HEK293T (cell line): ENCODE data around the gene DLG2.

Experiments
- CTCF ChIA-PET: fragments of 350-600 bp; formaldehyde crosslinking; extraction: SDS; loops from one replicate; lab custom pipeline; 2021; ENCODE audit warnings: antibody characterized with exemption, inconsistent platforms; lab: Yijun Ruan, JAX
- POLR2A ChIA-PET: fragments of 350-600 bp; formaldehyde crosslinking; extraction: SDS; loops from one replicate; lab custom pipeline; 2020; ENCODE audit warnings: antibody characterized with exemption, inconsistent platforms; lab: Yijun Ruan, JAX
- DNase-seq: peaks from one replicate; pipeline ENCODE4 v3.0.0; 2012; ENCODE audit warnings: mixed read lengths; ENCODE audit errors: extremely low spot score
- ARNT ChIP-seq: fragments of 450-650 bp; IDR thresholded peaks from 2 replicates; pipeline ENCODE4 v1.6.1; 2017; ENCODE audit warnings: mild to moderate bottlenecking
- BHLHE40 ChIP-seq: fragments of 450-650 bp; IDR thresholded peaks from 2 replicates; pipeline ENCODE4 v1.6.1; 2016; ENCODE audit warnings: mild to moderate bottlenecking, moderate library complexity, borderline replicate concordance
- CTBP1 ChIP-seq: fragments of 450-650 bp; IDR thresholded peaks from 2 replicates; pipeline ENCODE4 v1.6.1; 2016; ENCODE audit warnings: borderline replicate concordance
- ELF4 ChIP-seq: fragments of 450-650 bp; IDR thresholded peaks from 2 replicates; pipeline ENCODE4 v1.6.1; 2017; ENCODE audit warnings: antibody characterized with exemption
- FOXA1 ChIP-seq: fragments of 450-650 bp; IDR thresholded peaks from 2 replicates; pipeline ENCODE4 v1.6.1; 2016; ENCODE audit warnings: mild to moderate bottlenecking
- FOXK2 ChIP-seq: fragments of 450-650 bp; IDR thresholded peaks from 2 replicates; pipeline ENCODE4 v1.6.1; 2016; ENCODE audit warnings: mild to moderate bottlenecking
- FOXM1 ChIP-seq: fragments of 450-650 bp; IDR thresholded peaks from 2 replicates; pipeline ENCODE4 v1.6.1; 2017; ENCODE audit warnings: mild to moderate bottlenecking, borderline replicate concordance
- HDGF ChIP-seq: fragments of 450-650 bp; IDR thresholded peaks from 2 replicates; pipeline ENCODE4 v1.6.1; 2017; ENCODE audit warnings: antibody characterized with exemption, borderline replicate concordance
- L3MBTL2 ChIP-seq: fragments of 450-650 bp; conservative IDR thresholded peaks from 2 replicates; pipeline ENCODE4 v1.6.1; 2016; ENCODE audit warnings: mild to moderate bottlenecking
- LEF1 ChIP-seq: fragments of 450-650 bp; IDR thresholded peaks from 2 replicates; pipeline ENCODE4 v1.6.1; 2017; ENCODE audit warnings: mild to moderate bottlenecking, borderline replicate concordance
- NFRKB ChIP-seq: fragments of 450-650 bp; IDR thresholded peaks from 2 replicates; pipeline ENCODE4 v1.6.1; 2016; ENCODE audit warnings: mild to moderate bottlenecking, moderate library complexity
- SP1 ChIP-seq: fragments of 450-650 bp; IDR thresholded peaks from 2 replicates; pipeline ENCODE4 v1.6.1; 2017
- SUZ12 ChIP-seq: fragments of 450-650 bp; IDR thresholded peaks from 2 replicates; pipeline ENCODE4 v1.6.1; 2016; ENCODE audit warnings: mild to moderate bottlenecking
- TARDBP ChIP-seq: fragments of 450-650 bp; IDR thresholded peaks from 2 replicates; pipeline ENCODE4 v1.6.1; 2016
- ZNF384 ChIP-seq: fragments of 450-650 bp; IDR thresholded peaks from 2 replicates; pipeline ENCODE4 v1.6.1; 2016
- TF ChIP-seq, protein P1 (sequence below): fragments of 450-650 bp; IDR thresholded peaks from 2 replicates; pipeline ENCODE4 v1.6.1; 2016

DLG2 gene

DNA sequence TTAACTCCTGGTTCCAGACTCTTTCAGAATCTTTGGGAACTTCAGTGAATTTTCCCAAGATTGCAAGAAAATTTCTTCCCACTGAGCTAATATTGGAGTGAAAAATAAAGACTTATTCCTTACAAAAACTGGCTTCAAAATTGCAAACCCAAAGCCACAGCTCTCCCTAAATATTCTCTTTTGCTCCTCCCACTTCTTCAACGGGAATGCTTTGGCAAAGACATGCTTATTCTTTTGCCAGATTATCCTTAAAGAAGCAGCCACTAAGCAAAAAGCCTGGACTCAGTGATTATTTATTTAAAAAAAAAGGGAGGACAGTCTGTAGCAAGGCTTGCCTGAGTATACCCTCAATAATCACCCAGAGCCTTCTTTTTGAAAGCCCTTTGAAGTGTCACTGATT, 1438.6 kb downstream of the DLG2 start:
- CTCF ChIA-PET, result no interaction called here
- TF ChIP-seq FOXK2 (no peak), ARNT (no peak), BHLHE40 (no peak), ZNF384 (no peak), HDGF (no peak), ELF4 (no peak), FOXM1 (no peak), L3MBTL2 (no peak), FOXA1 (no peak), SP1 (no peak), TARDBP (no peak)
- no peak for DNase-seq
- POLR2A ChIA-PET, result no interaction called here

DNA sequence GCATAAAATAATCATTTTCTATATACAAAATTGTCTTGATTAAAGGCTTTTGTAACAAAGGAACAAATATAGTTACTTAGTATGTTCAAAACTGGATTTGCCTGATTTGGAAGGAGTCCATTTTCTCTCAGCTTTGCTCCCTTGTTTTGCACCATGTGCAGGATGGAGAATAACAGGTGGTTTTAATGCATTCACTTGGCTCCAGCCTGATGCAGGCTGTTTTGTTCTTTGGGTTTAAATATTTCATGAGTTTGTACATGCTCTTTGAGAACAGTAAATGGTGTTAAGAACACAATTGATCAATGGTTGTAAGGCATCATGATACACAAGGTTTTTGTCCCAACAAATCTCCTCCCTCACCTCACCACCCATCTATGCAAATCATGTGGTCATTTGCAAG, 1454.1 kb downstream of the DLG2 start:
- POLR2A ChIA-PET, result no interaction called here
- no peak for DNase-seq
- TF ChIP-seq FOXM1 (no peak), SP1 (no peak), FOXA1 (no peak), TARDBP (no peak), ZNF384 (no peak), CTBP1 (no peak), LEF1 (no peak), ELF4 (no peak), NFRKB (no peak), L3MBTL2 (no peak), SUZ12 (no peak), FOXK2 (no peak), BHLHE40 (no peak), HDGF (no peak)
- TF ChIP-seq, protein P1, sequence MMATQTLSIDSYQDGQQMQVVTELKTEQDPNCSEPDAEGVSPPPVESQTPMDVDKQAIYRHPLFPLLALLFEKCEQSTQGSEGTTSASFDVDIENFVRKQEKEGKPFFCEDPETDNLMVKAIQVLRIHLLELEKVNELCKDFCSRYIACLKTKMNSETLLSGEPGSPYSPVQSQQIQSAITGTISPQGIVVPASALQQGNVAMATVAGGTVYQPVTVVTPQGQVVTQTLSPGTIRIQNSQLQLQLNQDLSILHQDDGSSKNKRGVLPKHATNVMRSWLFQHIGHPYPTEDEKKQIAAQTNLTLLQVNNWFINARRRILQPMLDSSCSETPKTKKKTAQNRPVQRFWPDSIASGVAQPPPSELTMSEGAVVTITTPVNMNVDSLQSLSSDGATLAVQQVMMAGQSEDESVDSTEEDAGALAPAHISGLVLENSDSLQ, result no peak
- CTCF ChIA-PET, result no interaction called here

DNA sequence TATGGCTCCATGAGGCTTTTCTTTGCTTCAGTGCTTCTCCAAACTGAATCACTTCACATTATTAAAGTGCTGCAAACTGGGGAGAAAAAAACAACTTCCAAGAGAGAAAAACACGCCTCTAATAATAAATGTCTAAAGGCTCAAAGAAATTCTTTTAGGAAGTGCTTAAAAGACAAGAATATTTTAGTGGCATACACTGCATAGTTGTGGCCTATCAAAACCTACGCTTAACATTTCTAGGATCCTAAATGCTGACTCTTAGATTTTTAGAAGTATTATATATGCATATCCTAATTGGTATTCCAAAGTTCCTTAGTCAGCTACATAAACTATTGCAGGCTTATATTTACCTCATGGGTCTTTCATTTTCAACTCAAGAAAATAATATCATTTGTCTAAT, 1462.0 kb downstream of the DLG2 start:
- ChIA-PET POLR2A (no interaction called here), CTCF (no interaction called here)
- no peak for DNase-seq
- no peak for TF ChIP-seq LEF1
- TF ChIP-seq SP1, result no peak
- TF ChIP-seq, protein P1, result no peak
- no peak for TF ChIP-seq TARDBP
- no peak for TF ChIP-seq FOXA1
- TF ChIP-seq FOXM1, result no peak
- TF ChIP-seq ELF4, result no peak
- no peak for TF ChIP-seq ZNF384
- TF ChIP-seq SUZ12, result no peak
- TF ChIP-seq L3MBTL2, result no peak
- TF ChIP-seq ARNT, result no peak

DNA sequence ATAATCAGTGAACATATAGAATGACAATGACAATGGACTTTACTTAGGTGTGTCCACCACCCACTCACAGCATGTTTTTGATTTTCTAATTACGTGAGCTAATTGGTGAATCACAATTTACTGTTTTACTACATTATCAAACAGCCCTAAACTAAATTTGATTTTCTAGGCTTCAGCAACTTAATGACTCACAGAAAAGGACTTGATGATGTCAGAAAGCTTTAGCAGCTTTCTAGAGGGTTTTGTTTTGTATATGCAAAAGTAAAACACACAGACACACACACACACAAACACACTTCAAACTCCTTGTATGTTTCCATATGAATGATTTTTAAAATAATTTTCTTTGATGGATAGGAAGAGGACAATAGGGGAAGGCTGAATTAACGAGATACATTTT, 1462.4 kb downstream of the DLG2 start:
- no peak for DNase-seq
- CTCF ChIA-PET, result no interaction called here
- TF ChIP-seq ELF4, result no peak
- TF ChIP-seq ARNT, result no peak
- no peak for TF ChIP-seq BHLHE40
- TF ChIP-seq FOXA1, result no peak
- no peak for TF ChIP-seq FOXK2
- TF ChIP-seq TARDBP, result no peak
- no peak for TF ChIP-seq LEF1
- TF ChIP-seq FOXM1, result no peak
- TF ChIP-seq L3MBTL2, result no peak
- TF ChIP-seq ZNF384, result no peak
- no peak for TF ChIP-seq SP1
- no peak for TF ChIP-seq HDGF
- TF ChIP-seq CTBP1, result no peak
- TF ChIP-seq NFRKB, result no peak
- POLR2A ChIA-PET, result no interaction called here

DNA sequence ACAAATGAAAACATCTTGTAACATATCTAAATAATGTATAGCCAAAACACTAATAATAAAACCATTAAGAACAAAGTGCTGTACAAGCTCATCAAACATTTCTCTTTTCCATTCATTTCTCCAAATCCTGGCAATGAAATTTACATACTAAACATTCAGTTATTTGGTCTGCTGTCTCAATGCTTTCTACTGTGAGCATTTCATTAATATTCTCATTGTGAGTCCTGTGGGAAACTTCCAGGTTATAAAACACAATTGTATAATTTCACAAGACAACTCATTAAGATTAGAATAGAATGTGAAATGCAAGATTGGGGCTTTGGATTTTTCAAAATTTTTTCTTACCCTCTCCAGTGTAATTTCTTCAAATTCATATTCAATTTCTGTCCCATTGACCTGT, 1464.0 kb downstream of the DLG2 start:
- POLR2A ChIA-PET, result no interaction called here
- DNase-seq, result no peak
- CTCF ChIA-PET, result no interaction called here
- TF ChIP-seq NFRKB, result no peak
- TF ChIP-seq ELF4, result no peak
- TF ChIP-seq CTBP1, result no peak
- no peak for TF ChIP-seq FOXK2
- TF ChIP-seq BHLHE40, result no peak
- TF ChIP-seq, protein P1, result no peak
- no peak for TF ChIP-seq LEF1
- TF ChIP-seq FOXM1, result no peak
- TF ChIP-seq ZNF384, result no peak

DNA sequence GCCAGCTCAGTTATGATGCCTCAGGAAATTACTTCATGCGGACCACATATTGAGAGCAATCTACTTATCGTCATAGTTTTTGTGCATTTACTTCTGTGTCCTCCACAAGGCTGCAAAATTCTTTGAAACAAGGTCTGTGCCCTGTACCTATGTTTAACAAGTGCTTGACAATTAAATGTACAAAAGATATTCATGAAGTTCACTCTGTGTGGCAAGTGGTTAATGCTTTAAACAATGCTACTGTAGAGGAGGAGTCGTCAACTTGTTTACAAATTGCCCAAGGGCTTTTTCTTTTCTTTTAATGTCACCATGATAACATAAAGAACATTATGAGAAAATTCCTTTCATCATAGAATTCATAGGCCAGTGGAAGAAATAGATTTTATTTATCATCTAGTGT, 1469.5 kb downstream of the DLG2 start:
- CTCF ChIA-PET, result no interaction called here

More for the DNA sequence above, 1469.5 kb downstream of the DLG2 start:
- no peak for TF ChIP-seq NFRKB
- no peak for TF ChIP-seq LEF1
- no peak for TF ChIP-seq FOXA1
- TF ChIP-seq ARNT, result no peak
- TF ChIP-seq HDGF, result no peak
- no peak for TF ChIP-seq L3MBTL2
- no peak for TF ChIP-seq FOXM1
- TF ChIP-seq, protein P1, result no peak
- no peak for TF ChIP-seq SUZ12
- no peak for TF ChIP-seq SP1
- no peak for TF ChIP-seq TARDBP
- no peak for TF ChIP-seq CTBP1
- no peak for TF ChIP-seq FOXK2
- no peak for TF ChIP-seq BHLHE40
- TF ChIP-seq ELF4, result no peak
- no peak for TF ChIP-seq ZNF384
- no peak for DNase-seq
- POLR2A ChIA-PET, result interaction anchor here (0.6 kb wide), 1 partner anchor 300 kb away, joined by 3 read pairs; no protein-coding TSS in a partner anchor
